ENCODE data around the gene ADGRF5. TPM values are rescaled to one million over a fixed set of nuclear protein-coding genes. Genes with fewer than 3 reads are reported as not detected.

Gene ADGRF5
- total and polyA plus RNA-seq, 2 donors (not counting 3 experiments of a cell fraction or from before 2014, with no cell fraction given) = 26.3 to 50.0 TPM

GRCh38 chr6:46953921-46954320 is 32.2 kb upstream of the ADGRF5 start:
- ChIA-PET POLR2A (interaction anchor here (0.6 kb wide), 1 partner anchor 557 kb away, joined by 4 read pairs; no protein-coding TSS in a partner anchor), CTCF (interaction anchor here (1.1 kb wide), 1 partner anchor 37 kb away, joined by 4 read pairs; no protein-coding TSS in a partner anchor)
- Histone ChIP-seq H3K9me1 (replicated peaks; ENCODE audit: control insufficient read depth, extremely low read depth, insufficient read depth, low read length) (no peaks in the 10 kb centered on the region), H2AFZ (ENCODE audit: low read depth, low read length) (no peak overlapping the region), H4K20me1 (replicated peaks; ENCODE audit: control insufficient read depth, extremely low read depth, insufficient read depth, low read length) (no peaks in the 10 kb centered on the region), H3K4me3 (replicated peaks in 1 of 3; ENCODE audit: insufficient read depth in 1 of 3, low read depth in 1 of 3, low read length in 3 of 3) (no peak overlapping the region), H3K27ac (ENCODE audit: insufficient read depth, low read depth, low read length) (no peak overlapping the region), H3K9me3 (replicated peaks; ENCODE audit: control insufficient read depth, insufficient read depth, low read length) (no peaks in the 10 kb centered on the region), H3K4me2 (ENCODE audit: insufficient read depth, low read length) (no peak overlapping the region), H3K9ac (replicated peaks; ENCODE audit: extremely low read depth, insufficient read depth, low read length) (no peak overlapping the region), H3K4me1 (ENCODE audit: control insufficient read depth, extremely low read depth, insufficient read depth, low read length) (peaks cover 23% of the 10 kb centered on the region), H3K36me3 (ENCODE audit: control insufficient read depth in 2 of 2, extremely low read depth in 1 of 2, insufficient read depth in 2 of 2, low read length in 2 of 2) (no peaks in the 10 kb centered on the region), H3K79me2 (ENCODE audit: control insufficient read depth, insufficient read depth, low read length) (no peaks in the 10 kb centered on the region), H3K27me3 (ENCODE audit: control insufficient read depth in 2 of 2, insufficient read depth in 2 of 2, low read length in 2 of 2) (no peaks in the 10 kb centered on the region)
- no peak for TF ChIP-seq GATA2 (IDR thresholded peaks at IDR 0.05; ENCODE audit: insufficient read depth, insufficient read length, low read depth, low read length)
- TF ChIP-seq POLR2AphosphoS5 (IDR thresholded peaks at IDR 0.05; ENCODE audit: insufficient read depth, low read depth, low read length) = no peak
- no peak for TF ChIP-seq JUN (IDR thresholded peaks at IDR 0.05; ENCODE audit: borderline replicate concordance, insufficient read depth, insufficient read length, low read depth)
- no peak for TF ChIP-seq EZH2 (IDR thresholded peaks at IDR 0.05; ENCODE audit: borderline replicate concordance, low read depth, low read length, severe bottlenecking)
- no peak for TF ChIP-seq MYC (IDR thresholded peaks at IDR 0.05; ENCODE audit: low read depth, low read length)
- TF ChIP-seq POLR2A (IDR thresholded peaks at IDR 0.05; ENCODE audit: low read depth, low read length) = no peak
- TF ChIP-seq, protein P1, sequence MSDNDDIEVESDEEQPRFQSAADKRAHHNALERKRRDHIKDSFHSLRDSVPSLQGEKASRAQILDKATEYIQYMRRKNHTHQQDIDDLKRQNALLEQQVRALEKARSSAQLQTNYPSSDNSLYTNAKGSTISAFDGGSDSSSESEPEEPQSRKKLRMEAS (IDR thresholded peaks at IDR 0.05; ENCODE audit: insufficient read depth, insufficient read length) = no peak
- TF ChIP-seq FOS (IDR thresholded peaks at IDR 0.05; ENCODE audit: borderline replicate concordance, insufficient read depth, low read length) = no peak
- TF ChIP-seq CTCF (IDR thresholded peaks at IDR 0.05; ENCODE audit: extremely low read depth in 1 of 2, insufficient read depth in 1 of 2, low read depth in 1 of 2, low read length in 2 of 2) = no peak
- no TSS peak for BruUV-seq (replicated peaks)
- dilution Hi-C loops (cut with MboI; ENCODE audit: extremely low pct_ligation_motif_present, low sequenced_read_pairs) = no loop called here
- intact Hi-C loops (cut with micrococcal nuclease) = loop anchor here (1.0 kb wide), 1 partner anchor 30 kb away; no protein-coding TSS in a partner anchor
- FAIRE-seq (no peak), DNase-seq (ENCODE audit: low read depth, low spot score) (no peak)
